ENCODE measurements around the gene MEX3A. TPM values are rescaled to one million over a fixed set of nuclear protein-coding genes. Genes with fewer than 3 reads are reported as not detected.

The MEX3A gene
- total and polyA plus RNA-seq, 10 of the 15 experiments (the other 5 are each of a cell fraction or from before 2014, with no cell fraction given): 0.11 to 5.1 (median 1.7) TPM

GRCh38 chr1:156096640-156097391, 14.6 kb upstream of the MEX3A start (continued):
- no peak for TF ChIP-seq CEBPZ (IDR thresholded peaks at IDR 0.05; ENCODE audit: low read depth, low read length)
- peak; percentile 92 for TF ChIP-seq CREM (IDR thresholded peaks at IDR 0.05; ENCODE audit: low read depth)
- peak; percentile 88 for TF ChIP-seq RELA (IDR thresholded peaks at IDR 0.05; ENCODE audit: borderline replicate concordance, partially characterized antibody)
- no peak for TF ChIP-seq ATF2 (IDR thresholded peaks at IDR 0.05; ENCODE audit: low read length)
- peak; percentile 87 for TF ChIP-seq JUNB (IDR thresholded peaks at IDR 0.05)
- peak; percentile 98 for TF ChIP-seq IKZF1 (conservative IDR thresholded peaks at IDR 0.05)
- no peak for TF ChIP-seq ZNF274 (IDR thresholded peaks at IDR 0.05; ENCODE audit: insufficient read depth, insufficient read length)
- TF ChIP-seq HSF1 (IDR thresholded peaks at IDR 0.05; ENCODE audit: low read depth, low read length): no peak
- TF ChIP-seq ASH2L (IDR thresholded peaks at IDR 0.05; ENCODE audit: borderline replicate concordance, low read depth): peak; percentile 35; the same call in 1 of the 2 replicates
- no peak for TF ChIP-seq CBX3 (IDR thresholded peaks at IDR 0.05; ENCODE audit: borderline replicate concordance, low read depth)
- peak; percentile 93 for TF ChIP-seq PAX5 (IDR thresholded peaks at IDR 0.05; ENCODE audit: borderline replicate concordance, low read depth, low read length)
- TF ChIP-seq MEF2B (IDR thresholded peaks at IDR 0.05; ENCODE audit: partially characterized antibody, poor library complexity, severe bottlenecking): peak; percentile 99
- peak; percentile 97 for TF ChIP-seq SMC3 (IDR thresholded peaks at IDR 0.05; ENCODE audit: borderline replicate concordance, low read length)
- TF ChIP-seq MAX (IDR thresholded peaks at IDR 0.05; ENCODE audit: low read depth, low read length): 0 out of 2 replicates have a peak, but pooled peaks have one; percentile 36
- TF ChIP-seq EED (IDR thresholded peaks at IDR 0.05; ENCODE audit: low read depth): peak; percentile 99
- peak; percentile 63; the same call in 1 of the 2 replicates for TF ChIP-seq LARP7 (IDR thresholded peaks at IDR 0.05)
- peak; percentile 98 for TF ChIP-seq CBFB (IDR thresholded peaks at IDR 0.05; ENCODE audit: low read depth)
- peak; percentile 94 for TF ChIP-seq BCL11A (IDR thresholded peaks at IDR 0.05; ENCODE audit: low read depth, low read length)
- TF ChIP-seq ZZZ3 (IDR thresholded peaks at IDR 0.05; ENCODE audit: control insufficient read depth, insufficient read length, low read depth): no peak
- TF ChIP-seq SKIL (IDR thresholded peaks at IDR 0.05; ENCODE audit: low read depth, poor library complexity, severe bottlenecking): peak; percentile 98
- TF ChIP-seq USF2 (IDR thresholded peaks at IDR 0.05; ENCODE audit: borderline replicate concordance, low read depth, low read length): no peak

Data from GM12878 (cell line).